HepG2 (cell line): Measurements from ENCODE around the gene SMURF1. TPM values are rescaled to one million over a fixed set of nuclear protein-coding genes. Genes with fewer than 3 reads are reported as not detected.

Experiments used
- ATAC-seq: fragments of 200-7000 bp; cut with Tn5 transposase; 3 replicates; pipeline ENCODE4 v1.9.1; 2020; ENCODE audit warnings: mild to moderate bottlenecking, moderate library complexity
- BruUV-seq: library from RNA; stranded (reverse); fragments of 400-500 nt; replicated peaks from 2 replicates; lab custom pipeline; 2021; lab: Mats Ljungman, UMichigan
- CTCF ChIA-PET: fragments of 300-600 bp; formaldehyde crosslinking; extraction: SDS; loops from one replicate; lab custom pipeline; 2021; ENCODE audit warnings: low total read pairs, inconsistent platforms, low intra/inter-chr PET ratio; lab: Yijun Ruan, JAX
- POLR2A ChIA-PET: fragments of 350-600 bp; sonication (Branson Sonifier 250); formaldehyde crosslinking; loops from one replicate; lab custom pipeline; 2020; ENCODE audit warnings: antibody characterized with exemption, inconsistent platforms; lab: Yijun Ruan, JAX
- DNase-seq: peaks from one replicate; pipeline ENCODE4 v3.0.0-alpha.2; 2015; ENCODE audit warnings: low spot score
- FAIRE-seq: peaks from 3 replicates; lab custom pipeline; 2011; peaks lifted over from hg19 to GRCh38; lab: Jason Lieb, UNC
- H2AFZ ChIP-seq: one replicate; pipeline ENCODE4 v1.6.1; 2011; ENCODE audit warnings: low read length, inconsistent platforms
- H3K27ac ChIP-seq: fragments of 300-600 bp; 3 replicates; pipeline ENCODE4 v1.8.0; 2011; ENCODE audit warnings: mixed run types, mild to moderate bottlenecking, mixed read lengths, low read length, inconsistent platforms; ENCODE audit not compliant: insufficient read depth; ENCODE audit errors: extremely low read length
- H3K27me3 ChIP-seq, 2 experiments: fragments of 200-600 bp in 1 of 2; 2 replicates in 1 of 2; 3 replicates in 1 of 2; pipeline versions ENCODE4 v1.6.0 to v1.8.0; 2011; ENCODE audit warnings: low read length in 2 of 2, mild to moderate bottlenecking in 2 of 2, moderate library complexity in 2 of 2, inconsistent platforms in 1 of 2; ENCODE audit not compliant: insufficient read depth in 2 of 2, control insufficient read depth in 1 of 2
- H3K36me3 ChIP-seq, 2 experiments: fragments of 200-600 bp in 1 of 2; replicated peaks in 1 of 2; 2 replicates in 1 of 2; 3 replicates in 1 of 2; pipeline versions ENCODE4 v1.5.1 to v1.8.0; 2011; ENCODE audit warnings: low read length in 2 of 2, inconsistent platforms in 1 of 2; ENCODE audit not compliant: insufficient read depth in 2 of 2, control insufficient read depth in 1 of 2
- H3K4me1 ChIP-seq: 2 replicates; pipeline ENCODE4 v1.5.1; 2012; ENCODE audit warnings: low read length, inconsistent platforms; ENCODE audit not compliant: insufficient read depth
- H3K4me2 ChIP-seq: 2 replicates; pipeline ENCODE4 v1.6.0; 2011; ENCODE audit warnings: low read depth, low read length, inconsistent platforms
- H3K4me3 ChIP-seq, 3 experiments: fragments of 200-600 bp in 1 of 3; sonication (generic), shearing (Covaris generic) in 1 of 3; replicated peaks in 1 of 3; 2 replicates each; pipeline ENCODE4 v1.5.1; 2011 to 2016; ENCODE audit warnings: low read length in 3 of 3, inconsistent platforms in 2 of 3, low read depth in 2 of 3, mild to moderate bottlenecking in 2 of 3, control low read depth in 1 of 3, mixed read lengths in 1 of 3; ENCODE audit not compliant: insufficient read depth in 1 of 3
- H3K79me2 ChIP-seq: one replicate; pipeline ENCODE4 v1.6.1; 2011; ENCODE audit warnings: low read length, inconsistent platforms; ENCODE audit not compliant: insufficient read depth
- H3K9ac ChIP-seq: 2 replicates; pipeline ENCODE4 v1.6.0; 2011; ENCODE audit warnings: mild to moderate bottlenecking, low read depth, low read length, inconsistent platforms; ENCODE audit not compliant: insufficient read depth
- H3K9me3 ChIP-seq: 2 replicates; pipeline ENCODE4 v1.5.1; 2012; ENCODE audit warnings: mild to moderate bottlenecking, low read length
- H4K20me1 ChIP-seq: 2 replicates; pipeline ENCODE4 v1.6.0; 2011; ENCODE audit warnings: inconsistent platforms, mild to moderate bottlenecking, low read length, moderate library complexity; ENCODE audit not compliant: insufficient read depth
- DBP ChIP-seq: sonication (generic); formaldehyde crosslinking; IDR thresholded peaks from 2 replicates; pipeline ENCODE4 v1.4.0; 2020; ENCODE audit warnings: missing genetic modification reagents; ENCODE audit errors: not compliant biosample characterization
- ISX ChIP-seq: sonication (generic); formaldehyde crosslinking; conservative IDR thresholded peaks from 2 replicates; pipeline ENCODE4 v1.5.0; 2020; ENCODE audit warnings: missing genetic modification reagents
- JDP2 ChIP-seq: sonication (generic); formaldehyde crosslinking; IDR thresholded peaks from 2 replicates; pipeline ENCODE4 v1.8.1; 2022; ENCODE audit warnings: missing genetic modification reagents, borderline replicate concordance
- MEIS1 ChIP-seq: sonication (generic); formaldehyde crosslinking; IDR thresholded peaks from 2 replicates; pipeline ENCODE4 v1.9.0; 2021; ENCODE audit warnings: mild to moderate bottlenecking, missing genetic modification reagents, moderate library complexity, borderline replicate concordance
- NCOR1 ChIP-seq: fragments of 200-600 bp; sonication (generic); IDR thresholded peaks from 2 replicates; pipeline ENCODE4 v1.7.0; 2017; ENCODE audit warnings: antibody characterized with exemption, low read length, borderline replicate concordance
- NR3C1 ChIP-seq: sonication (generic); formaldehyde crosslinking; IDR thresholded peaks from 2 replicates; pipeline ENCODE4 v1.4.0; 2020; ENCODE audit warnings: missing genetic modification reagents
- REL ChIP-seq: sonication (generic); formaldehyde crosslinking; conservative IDR thresholded peaks from 2 replicates; pipeline ENCODE4 v1.8.0; 2022; ENCODE audit warnings: mild to moderate bottlenecking, missing genetic modification reagents, moderate library complexity
- TAF1 ChIP-seq: sonication (generic); formaldehyde crosslinking; IDR thresholded peaks from 2 replicates; pipeline ENCODE4 v1.4.0; 2020; ENCODE audit warnings: missing genetic modification reagents
- ZBTB38 ChIP-seq: sonication (generic); formaldehyde crosslinking; IDR thresholded peaks from 2 replicates; pipeline ENCODE4 v1.5.1; 2020; ENCODE audit warnings: mild to moderate bottlenecking, missing genetic modification reagents
- ZBTB46 ChIP-seq: sonication (generic); formaldehyde crosslinking; IDR thresholded peaks from 2 replicates; pipeline ENCODE4 v1.4.0; 2020; ENCODE audit warnings: mild to moderate bottlenecking, missing genetic modification reagents, borderline replicate concordance
- ZNF331 ChIP-seq: sonication (generic); formaldehyde crosslinking; IDR thresholded peaks from 2 replicates; pipeline ENCODE4 v1.4.0; 2020; ENCODE audit warnings: missing genetic modification reagents
- ZNF414 ChIP-seq: sonication (generic); formaldehyde crosslinking; IDR thresholded peaks from 2 replicates; pipeline ENCODE4 v1.5.0; 2020; ENCODE audit warnings: missing genetic modification reagents
- ZNF629 ChIP-seq: sonication (generic); formaldehyde crosslinking; conservative IDR thresholded peaks from 2 replicates; pipeline ENCODE4 v1.5.0; 2020; ENCODE audit warnings: missing genetic modification reagents
- in situ Hi-C: cut with HindIII; loops from 2 replicates; pipeline ENCODE4 v1.10.0; 2017; ENCODE audit warnings: low pct_unique_long_range_greater_than_20kb; ENCODE audit not compliant: extremely low pct_ligation_motif_present
- intact Hi-C: fragments of 100-400 bp; cut with micrococcal nuclease; formaldehyde crosslinking; loops from one replicate; pipeline ENCODE4 v1.10.0; 2022; ENCODE audit not compliant: unreplicated experiment
- polyA plus RNA-seq, 8 experiments: library from polyadenylated mRNA; depleted of rRNA in 3 of 8; stranded (reverse) in 7 of 8; unstranded in 1 of 8; fragments of >200 nt; fragmentation: Illumina TruSeq in 4 of 8; extraction: Trizol in 4 of 8; gene quantifications; 2 replicates each; pipeline versions ENCODE4 v1.2.1 to v1.2.3, GENCODE V29; 2011 to 2016; ENCODE audit warnings: low read depth in 4 of 8, missing spikeins in 1 of 8, mixed read lengths in 1 of 8; ENCODE audit not compliant: insufficient read depth in 1 of 8
- total RNA-seq, 5 experiments: library from RNA; depleted of rRNA; stranded (reverse); fragments of >200 nt; fragmentation: Illumina TruSeq; extraction: Trizol; gene quantifications; 2 replicates each; pipeline ENCODE4 v1.2.3, GENCODE V29; 2016; ENCODE audit warnings: low read depth in 1 of 5
- TF ChIP-seq, protein P1 (sequence below): sonication (generic); formaldehyde crosslinking; IDR thresholded peaks from 2 replicates; pipeline ENCODE4 v1.4.0; 2020; ENCODE audit warnings: missing genetic modification reagents

Gene SMURF1
- total and polyA plus RNA-seq, 2 of the 13 experiments (the other 11 are each of a cell fraction or from before 2014, with no cell fraction given) = 8.3 to 11.1 TPM

- in situ Hi-C loops = no loop called here
- Histone ChIP-seq H3K4me3 (no peak overlapping the region), H3K4me2 (no peak overlapping the region), H3K27me3 (no peaks in the 10 kb centered on the region), H3K36me3 (no peaks in the 10 kb centered on the region), H3K27ac (no peak overlapping the region), H3K79me2 (peaks cover 74% of the 10 kb centered on the region), H3K4me1 (peaks cover 55% of the 10 kb centered on the region), H2AFZ (no peak overlapping the region), H3K9me3 (no peaks in the 10 kb centered on the region), H4K20me1 (peaks cover 7% of the 10 kb centered on the region; the same call in 1 of the 2 replicates), H3K9ac (no peak overlapping the region)
- BruUV-seq = no TSS peak
- no peak for ATAC-seq
- FAIRE-seq = peak; percentile 12
- CTCF ChIA-PET = no interaction called here
- intact Hi-C loops = no loop called here
- POLR2A ChIA-PET = interaction anchor here (0.7 kb wide), 1 partner anchor 40 kb away, joined by 3 read pairs; no protein-coding TSS in a partner anchor
- TF ChIP-seq NCOR1 = no peak
- TF ChIP-seq DBP (CRISPR knock-in tag) = no peak
- no peak for TF ChIP-seq NR3C1 (CRISPR knock-in tag)
- no peak for TF ChIP-seq TAF1 (CRISPR knock-in tag)
- no peak for TF ChIP-seq ZNF414 (CRISPR knock-in tag)
- TF ChIP-seq, protein P1, sequence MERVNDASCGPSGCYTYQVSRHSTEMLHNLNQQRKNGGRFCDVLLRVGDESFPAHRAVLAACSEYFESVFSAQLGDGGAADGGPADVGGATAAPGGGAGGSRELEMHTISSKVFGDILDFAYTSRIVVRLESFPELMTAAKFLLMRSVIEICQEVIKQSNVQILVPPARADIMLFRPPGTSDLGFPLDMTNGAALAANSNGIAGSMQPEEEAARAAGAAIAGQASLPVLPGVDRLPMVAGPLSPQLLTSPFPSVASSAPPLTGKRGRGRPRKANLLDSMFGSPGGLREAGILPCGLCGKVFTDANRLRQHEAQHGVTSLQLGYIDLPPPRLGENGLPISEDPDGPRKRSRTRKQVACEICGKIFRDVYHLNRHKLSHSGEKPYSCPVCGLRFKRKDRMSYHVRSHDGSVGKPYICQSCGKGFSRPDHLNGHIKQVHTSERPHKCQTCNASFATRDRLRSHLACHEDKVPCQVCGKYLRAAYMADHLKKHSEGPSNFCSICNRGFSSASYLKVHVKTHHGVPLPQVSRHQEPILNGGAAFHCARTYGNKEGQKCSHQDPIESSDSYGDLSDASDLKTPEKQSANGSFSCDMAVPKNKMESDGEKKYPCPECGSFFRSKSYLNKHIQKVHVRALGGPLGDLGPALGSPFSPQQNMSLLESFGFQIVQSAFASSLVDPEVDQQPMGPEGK (CRISPR knock-in tag) = no peak
- no peak for TF ChIP-seq ISX (CRISPR knock-in tag)
- no peak for TF ChIP-seq ZBTB38
- no peak for TF ChIP-seq REL
- no peak for TF ChIP-seq JDP2
- TF ChIP-seq ZBTB46 (CRISPR knock-in tag) = no peak
- no peak for TF ChIP-seq ZNF629 (CRISPR knock-in tag)
- no peak for TF ChIP-seq ZNF331
- no peak for TF ChIP-seq MEIS1
- TF ChIP-seq, all 625 proteins: peak for 0
- DNase-seq = no peak
These were observed 4.9 kb downstream of the SMURF1 start for GRCh38 chr7:99139036-99139435.
